ENCODE data around the gene PPP2R2C.

DNA sequence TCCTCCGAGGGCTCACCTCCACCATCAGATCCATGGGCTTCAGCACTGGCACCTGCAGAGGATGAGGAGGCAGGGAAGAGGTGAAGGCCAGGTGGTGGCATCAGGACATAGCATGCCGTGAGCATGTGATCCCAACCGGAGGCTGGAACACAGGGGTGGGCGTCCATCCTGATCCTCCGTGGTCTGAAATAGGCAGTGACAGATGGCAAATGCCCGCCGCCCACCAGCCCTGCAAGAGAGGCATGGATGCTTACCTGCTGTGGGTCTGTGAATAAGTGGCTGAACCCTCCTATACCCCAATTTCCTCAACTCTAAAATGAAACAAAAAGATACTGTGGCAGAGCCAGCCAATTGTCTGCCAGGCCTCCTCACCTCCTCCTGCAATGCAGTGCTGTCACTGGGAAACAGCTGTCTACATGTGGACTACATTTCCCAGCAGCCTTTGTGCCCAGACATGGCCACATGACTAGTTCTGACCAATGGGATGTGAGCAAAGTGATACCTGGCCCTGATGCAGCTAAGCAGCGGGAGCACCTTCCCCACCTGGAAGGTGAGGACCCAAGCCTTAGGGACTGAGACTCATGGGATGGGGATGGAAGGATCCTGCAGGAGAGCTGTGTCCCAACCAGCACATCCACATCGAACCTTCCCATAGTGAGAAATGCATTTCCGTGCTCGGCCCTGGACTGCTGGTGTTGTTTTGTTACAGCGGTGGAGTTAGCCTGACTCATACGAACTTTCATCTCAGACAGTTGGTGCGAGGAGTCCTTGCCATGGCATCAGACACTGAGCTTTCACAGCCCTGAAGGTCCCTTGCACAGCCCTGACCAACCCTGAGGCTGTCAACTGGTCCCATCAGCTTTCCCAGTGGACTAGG is 99.5 kb downstream of the PPP2R2C start:
- TF ChIP-seq, protein P1, sequence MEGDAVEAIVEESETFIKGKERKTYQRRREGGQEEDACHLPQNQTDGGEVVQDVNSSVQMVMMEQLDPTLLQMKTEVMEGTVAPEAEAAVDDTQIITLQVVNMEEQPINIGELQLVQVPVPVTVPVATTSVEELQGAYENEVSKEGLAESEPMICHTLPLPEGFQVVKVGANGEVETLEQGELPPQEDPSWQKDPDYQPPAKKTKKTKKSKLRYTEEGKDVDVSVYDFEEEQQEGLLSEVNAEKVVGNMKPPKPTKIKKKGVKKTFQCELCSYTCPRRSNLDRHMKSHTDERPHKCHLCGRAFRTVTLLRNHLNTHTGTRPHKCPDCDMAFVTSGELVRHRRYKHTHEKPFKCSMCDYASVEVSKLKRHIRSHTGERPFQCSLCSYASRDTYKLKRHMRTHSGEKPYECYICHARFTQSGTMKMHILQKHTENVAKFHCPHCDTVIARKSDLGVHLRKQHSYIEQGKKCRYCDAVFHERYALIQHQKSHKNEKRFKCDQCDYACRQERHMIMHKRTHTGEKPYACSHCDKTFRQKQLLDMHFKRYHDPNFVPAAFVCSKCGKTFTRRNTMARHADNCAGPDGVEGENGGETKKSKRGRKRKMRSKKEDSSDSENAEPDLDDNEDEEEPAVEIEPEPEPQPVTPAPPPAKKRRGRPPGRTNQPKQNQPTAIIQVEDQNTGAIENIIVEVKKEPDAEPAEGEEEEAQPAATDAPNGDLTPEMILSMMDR (IDR thresholded peaks at IDR 0.05): no peak
- TF ChIP-seq POLR2A (IDR thresholded peaks at IDR 0.05): no peak

Measured in heart left ventricle (tissue), 13 donors.